Measurements from ENCODE around the gene DNAH8.

DNA sequence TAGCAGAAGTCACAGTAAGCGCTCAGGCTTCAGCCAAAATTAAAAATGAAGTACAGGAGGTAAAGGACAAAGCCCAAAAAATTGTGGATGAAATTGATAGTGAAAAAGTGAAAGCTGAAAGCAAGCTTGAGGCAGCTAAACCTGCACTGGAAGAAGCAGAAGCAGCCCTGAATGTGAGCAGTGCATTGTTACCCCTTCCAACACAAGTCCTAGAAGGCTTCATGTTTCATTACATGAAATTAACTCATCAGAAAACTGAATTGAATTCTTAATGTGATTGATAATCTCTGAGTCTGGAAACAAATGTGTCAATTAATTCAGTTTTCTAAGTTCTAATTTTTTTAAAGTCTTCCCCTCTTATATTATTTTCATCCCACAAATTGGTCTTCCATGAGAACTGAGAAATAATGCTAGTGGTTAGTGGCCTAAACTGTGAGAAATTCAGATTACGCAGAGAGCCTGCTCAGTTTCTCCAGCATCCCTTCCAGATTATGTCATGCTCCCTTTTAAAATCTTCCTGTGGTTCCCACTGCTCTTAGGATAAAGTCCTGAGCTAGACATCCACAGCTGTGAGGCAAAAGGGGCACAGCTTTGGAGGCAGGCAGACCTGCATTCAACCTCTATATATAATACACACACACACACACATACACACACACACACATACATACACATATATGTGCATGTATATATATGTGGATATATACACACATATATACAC lies 200.3 kb downstream of the DNAH8 start:
- TF ChIP-seq CTCF (IDR thresholded peaks at IDR 0.05) (no peak), EP300 (IDR thresholded peaks at IDR 0.05) (no peak), POLR2A (IDR thresholded peaks at IDR 0.05) (no peak)

Data from tibial nerve (tissue), 4 donors.